Keratinocyte (primary cell): ENCODE data around the gene SLC6A9.

Experiments used
- CTCF ChIP-seq, 3 experiments: IDR thresholded peaks in 1 of 3; conservative IDR thresholded peaks in 1 of 3; optimal IDR thresholded peaks in 1 of 3; 2 replicates in 2 of 3; 3 replicates in 1 of 3; pipeline versions ENCODE3 to v1.5.1; 2011; ENCODE audit warnings: low read length in 3 of 3, mild to moderate bottlenecking in 3 of 3, moderate library complexity in 2 of 3, control low read depth in 1 of 3, inconsistent platforms in 1 of 3; ENCODE audit not compliant: insufficient read depth in 2 of 3; ENCODE audit errors: extremely low read depth in 1 of 3
- EZH2 ChIP-seq: IDR thresholded peaks from one replicate; pipeline ENCODE4 v1.6.1; 2012; ENCODE audit warnings: inconsistent platforms, mild to moderate bottlenecking, low read length, moderate library complexity

GRCh38 chr1:43974443-43975248 is 56.6 kb downstream of the SLC6A9 start, which contains the start of gene ATP6V0B:
- TF ChIP-seq EZH2: no peak
- no peak for TF ChIP-seq CTCF (optimal IDR thresholded peaks at IDR 0.05 in 1 of 3, IDR thresholded peaks at IDR 0.05 in 1 of 3, conservative IDR thresholded peaks at IDR 0.05 in 1 of 3; ENCODE audit: extremely low read depth in 1 of 3, insufficient read depth in 2 of 3, low read length in 3 of 3)
